K562 (cell line): Measurements from ENCODE around the gene PARP1. TPM values are rescaled to one million over a fixed set of nuclear protein-coding genes. Genes with fewer than 3 reads are reported as not detected.

Experiments
- ATAC-seq: fragments of 200-7000 bp; cut with Tn5 transposase; 3 replicates; pipeline ENCODE4 v1.9.1; 2020; ENCODE audit warnings: moderate library complexity
- BruUV-seq: library from RNA; stranded (reverse); fragments of 400-500 nt; replicated peaks from 2 replicates; lab custom pipeline; 2021; lab: Mats Ljungman, UMichigan
- CTCF ChIA-PET: fragments of 300-600 bp; formaldehyde crosslinking; extraction: SDS; loops from one replicate; lab custom pipeline; 2021; ENCODE audit warnings: low intra/inter-chr PET ratio; lab: Yijun Ruan, JAX
- POLR2A ChIA-PET: fragments of 300-600, 350-650 bp; sonication (Branson Sonifier 250); formaldehyde crosslinking; extraction: SDS; loops from one replicate; lab custom pipeline; 2021; ENCODE audit warnings: antibody characterized with exemption, inconsistent platforms; lab: Yijun Ruan, JAX
- DNase-seq, 4 experiments: peaks; one replicate each; pipeline versions ENCODE4 v3.0.0 to v3.0.0-alpha.2; 2011 to 2018; ENCODE audit warnings: low spot score in 3 of 4, mixed read lengths in 3 of 4; ENCODE audit errors: extremely low read depth in 1 of 4
- FAIRE-seq: peaks from 2 replicates; lab custom pipeline; 2011; peaks lifted over from hg19 to GRCh38; lab: Jason Lieb, UNC
- H2AFZ ChIP-seq: 2 replicates; pipeline ENCODE4 v1.6.0; 2011; ENCODE audit warnings: low read depth, low read length, control low read depth, inconsistent platforms
- H3K27ac ChIP-seq: fragments of 200-600 bp; 3 replicates; pipeline ENCODE4 v1.8.0; 2011; ENCODE audit warnings: low read depth, mild to moderate bottlenecking, control low read depth, inconsistent platforms, low read length, moderate library complexity, mixed read lengths; ENCODE audit errors: extremely low read depth
- H3K27me3 ChIP-seq, 2 experiments: fragments of 300-600 bp in 1 of 2; 2 replicates in 1 of 2; 3 replicates in 1 of 2; pipeline versions ENCODE4 v1.6.0 to v1.8.0; 2011; ENCODE audit warnings: inconsistent platforms in 2 of 2, low read length in 2 of 2, mild to moderate bottlenecking in 1 of 2, mixed read lengths in 1 of 2, moderate library complexity in 1 of 2; ENCODE audit not compliant: control insufficient read depth in 2 of 2, insufficient read depth in 2 of 2
- H3K36me3 ChIP-seq: fragments of 300-600 bp; 3 replicates; pipeline ENCODE4 v1.8.0; 2011; ENCODE audit warnings: mild to moderate bottlenecking, low read length, inconsistent platforms; ENCODE audit not compliant: control insufficient read depth, insufficient read depth
- H3K4me1 ChIP-seq, 2 experiments: fragments of 200-600 bp in 1 of 2; replicated peaks in 1 of 2; 2 replicates in 1 of 2; 3 replicates in 1 of 2; pipeline versions ENCODE4 v1.5.1 to v1.8.0; 2011; ENCODE audit warnings: inconsistent platforms in 2 of 2, low read length in 2 of 2, mild to moderate bottlenecking in 1 of 2, mixed read lengths in 1 of 2, moderate library complexity in 1 of 2; ENCODE audit not compliant: control insufficient read depth in 2 of 2, insufficient read depth in 2 of 2
- H3K4me2 ChIP-seq: 2 replicates; pipeline ENCODE4 v1.6.1; 2011; ENCODE audit warnings: low read length, control low read depth, inconsistent platforms, mixed read lengths; ENCODE audit not compliant: insufficient read depth
- H3K4me3 ChIP-seq: fragments of 200-600 bp; sonication (generic), shearing (Covaris generic); 2 replicates; pipeline ENCODE4 v1.5.1; 2016; ENCODE audit warnings: control low read depth, inconsistent platforms
- H3K79me2 ChIP-seq: fragments of 200-600 bp; 3 replicates; pipeline ENCODE4 v1.8.0; 2011; ENCODE audit warnings: low read length, inconsistent platforms; ENCODE audit not compliant: control insufficient read depth, insufficient read depth
- H3K9ac ChIP-seq, 2 experiments: 2 replicates each; pipeline versions ENCODE4 v1.6.0 to v1.6.1; 2011; ENCODE audit warnings: low read depth in 2 of 2, low read length in 2 of 2, control low read depth in 1 of 2, inconsistent platforms in 1 of 2, mild to moderate bottlenecking in 1 of 2, mixed read lengths in 1 of 2; ENCODE audit not compliant: insufficient read depth in 1 of 2
- H3K9me1 ChIP-seq: one replicate; pipeline ENCODE4 v1.6.0; 2011; ENCODE audit warnings: inconsistent platforms, mild to moderate bottlenecking, low read length, moderate library complexity; ENCODE audit not compliant: control insufficient read depth, insufficient read depth
- H3K9me3 ChIP-seq: replicated peaks from 2 replicates; pipeline ENCODE4 v1.5.1; 2011; ENCODE audit warnings: low read depth, low read length, inconsistent platforms; ENCODE audit not compliant: control insufficient read depth, insufficient read depth
- H4K20me1 ChIP-seq: replicated peaks from 2 replicates; pipeline ENCODE4 v1.6.1; 2011; ENCODE audit warnings: low read length, inconsistent platforms, mixed read lengths; ENCODE audit not compliant: control insufficient read depth, insufficient read depth
- BRD9 ChIP-seq: fragments of 450-650 bp; IDR thresholded peaks from 2 replicates; pipeline ENCODE4 v1.6.1; 2018; ENCODE audit warnings: low read depth; ENCODE audit not compliant: partially characterized antibody
- CHCHD3 ChIP-seq: fragments of 250-450 bp; sonication (Bioruptor Pico); IDR thresholded peaks from 2 replicates; pipeline ENCODE4 v2.1.2; 2022; ENCODE audit warnings: mild to moderate bottlenecking
- FOXJ3 ChIP-seq: sonication (generic); formaldehyde crosslinking; IDR thresholded peaks from 2 replicates; pipeline ENCODE4 v1.4.0; 2020; ENCODE audit warnings: mild to moderate bottlenecking, missing genetic modification reagents
- HDAC6 ChIP-seq: IDR thresholded peaks from 2 replicates; pipeline ENCODE4 v1.6.1; 2012; ENCODE audit warnings: low read depth, mild to moderate bottlenecking, control low read depth, inconsistent platforms, low read length, moderate library complexity
- LCOR ChIP-seq: sonication (generic); formaldehyde crosslinking; IDR thresholded peaks from 2 replicates; pipeline ENCODE4 v1.8.0; 2022; ENCODE audit warnings: mild to moderate bottlenecking, missing genetic modification reagents
- NFYB ChIP-seq: IDR thresholded peaks from 2 replicates; pipeline ENCODE4 v1.6.1; 2011; ENCODE audit warnings: mild to moderate bottlenecking, moderate library complexity; ENCODE audit not compliant: insufficient read length; ENCODE audit errors: extremely low read depth
- USF1 ChIP-seq: sonication (generic); formaldehyde crosslinking; IDR thresholded peaks from 2 replicates; pipeline ENCODE4 v1.9.0; 2022; ENCODE audit warnings: mild to moderate bottlenecking, missing genetic modification reagents
- USF2 ChIP-seq: sonication (generic); formaldehyde crosslinking; IDR thresholded peaks from 2 replicates; pipeline ENCODE4 v1.5.0; 2020; ENCODE audit warnings: missing genetic modification reagents
- WGBS: fragments of 100-300 bp; shearing (Covaris generic); methylation state at CpG from one replicate; pipeline ENCODE4 v1.1.6; 2016; ENCODE audit warnings: low coverage, mixed read lengths; ENCODE audit not compliant: insufficient coverage; ENCODE audit errors: missing lambda C conversion rate; 5-methylcytosine and 5-hydroxymethylcytosine counted together
- in situ Hi-C: fragments of 300-500 bp; cut with MboI; formaldehyde crosslinking; loops from 4 replicates; pipeline ENCODE4 v1.15.0; 2018; ENCODE audit warnings: inconsistent platforms, mixed read lengths
- intact Hi-C: fragments of 100-400 bp; cut with micrococcal nuclease; formaldehyde crosslinking; loops from 2 replicates; pipeline ENCODE4 v1.14.2; 2022
- polyA plus RNA-seq, 8 experiments: library from polyadenylated mRNA; depleted of rRNA in 4 of 8; stranded (reverse) in 5 of 8; unstranded in 3 of 8; fragments of >200 nt; fragmentation: Nextera tagmentation in 2 of 8; fragmentation: Illumina TruSeq in 1 of 8; extraction: Ambion mirVana in 2 of 8; extraction: Trizol in 1 of 8; gene quantifications; 2 replicates each; pipeline versions ENCODE4 v1.2.1 to v1.2.3, GENCODE V29; 2011 to 2014; ENCODE audit warnings: inconsistent platforms in 1 of 8, missing spikeins in 1 of 8
- total RNA-seq, 7 experiments: library from RNA; depleted of rRNA in 6 of 7; stranded (reverse); fragments of >200 nt in 6 of 7; fragmentation: Illumina TruSeq in 2 of 7; extraction: Trizol in 2 of 7; gene quantifications; 2 replicates each; pipeline versions ENCODE4 v1.2.1 to v1.2.3, GENCODE V29; 2011 to 2021; ENCODE audit warnings: low replicate concordance in 1 of 7

The PARP1 gene
- total and polyA plus RNA-seq, 9 of the 15 experiments (the other 6 are each of a cell fraction or from before 2014, with no cell fraction given) = 121 to 306 (median 250) TPM

- H2AFZ ChIP-seq = peak overlapping the region; percentile 0; the same call in 1 of the 2 replicates
- in situ Hi-C loops = no loop called here
- H4K20me1 ChIP-seq = no peaks in the 10 kb centered on the region
- no peak for FAIRE-seq
- H3K9me3 ChIP-seq = no peaks in the 10 kb centered on the region
- CTCF ChIA-PET = no interaction called here
- no peaks in the 10 kb centered on the region for H3K36me3 ChIP-seq
- peaks cover 28 to 49% of the 10 kb centered on the region in 2 experiments for H3K27me3 ChIP-seq
- H3K4me2 ChIP-seq = no peak overlapping the region
- H3K27ac ChIP-seq = no peak overlapping the region
- peak; percentile 44 for TF ChIP-seq NFYB
- TF ChIP-seq BRD9 = no peak
- TF ChIP-seq USF1 = peak; percentile 60
- no peak for TF ChIP-seq CHCHD3 (CRISPR knock-in tag)
- TF ChIP-seq USF2 (CRISPR knock-in tag) = 0 out of 2 replicates have a peak, but pooled peaks have one; percentile 7
- no peak for TF ChIP-seq HDAC6
- no peak for TF ChIP-seq LCOR
- TF ChIP-seq FOXJ3 (CRISPR knock-in tag) = no peak
- TF ChIP-seq, all 486 proteins: peak for 3
- DNase-seq (peak in 3 of 4 experiments; percentile 35 to 57 (median 44)), ATAC-seq (peak; percentile 72)
- H3K4me1 ChIP-seq = no peaks in the 10 kb centered on the region; a peak in 1 of 5 replicates
- intact Hi-C loops = no loop called here
- no TSS peak for BruUV-seq
- POLR2A ChIA-PET = interaction anchor here (0.7 to 1.2 kb wide), 2 partner anchors 28 to 136 kb away, joined by 3 to 4 read pairs; no protein-coding TSS in a partner anchor
- H3K9me1 ChIP-seq = no peaks in the 10 kb centered on the region
- no peak overlapping the region for H3K4me3 ChIP-seq
- H3K79me2 ChIP-seq = no peaks in the 10 kb centered on the region
- H3K9ac ChIP-seq = no peak overlapping the region
- WGBS = 1% methylated on average over 5 of the region's 5 CpGs
Measured at GRCh38 chr1:226449823-226450222, 41.9 kb upstream of the PARP1 start.
